SK-N-SH (cell line): ENCODE results near the gene CKMT2.

Source experiments
- CTCF ChIP-seq: fragments of 200-600 bp; sonication (generic); IDR thresholded peaks from 2 replicates; pipeline ENCODE4 v1.6.1; 2017; ENCODE audit warnings: antibody characterized with exemption, mild to moderate bottlenecking, moderate library complexity
- GABPA ChIP-seq: IDR thresholded peaks from 2 replicates; pipeline ENCODE4 v1.4.0; 2012; ENCODE audit warnings: low read depth, mild to moderate bottlenecking
- POLR2AphosphoS5 ChIP-seq: IDR thresholded peaks from 2 replicates; pipeline ENCODE4 v1.6.1; 2012; ENCODE audit warnings: low read depth, low read length
- RAD21 ChIP-seq: IDR thresholded peaks from 2 replicates; pipeline ENCODE4 v1.6.1; 2012; ENCODE audit warnings: mild to moderate bottlenecking, low read length
- SIN3A ChIP-seq: IDR thresholded peaks from 2 replicates; pipeline ENCODE4 v1.6.1; 2012; ENCODE audit warnings: low read depth, mild to moderate bottlenecking, low read length, moderate library complexity, borderline replicate concordance
- YY1 ChIP-seq: IDR thresholded peaks from 2 replicates; pipeline ENCODE4 v1.4.0; 2012; ENCODE audit warnings: low read depth, mild to moderate bottlenecking

GRCh38 chr5:81222285-81222684, 10.8 kb upstream of the CKMT2 start:
- TF ChIP-seq YY1, result no peak
- TF ChIP-seq POLR2AphosphoS5, result no peak
- no peak for TF ChIP-seq CTCF
- no peak for TF ChIP-seq RAD21
- TF ChIP-seq SIN3A, result no peak
- TF ChIP-seq GABPA, result no peak
